ENCODE results near the gene DUSP1. TPM values are rescaled to one million over a fixed set of nuclear protein-coding genes. Genes with fewer than 3 reads are reported as not detected.

DUSP1 gene
- total RNA-seq, 1 donor from 2014 or later: 294 TPM

- DNase-seq (ENCODE audit: low read depth): peak; percentile 61
These were observed 27.7 kb downstream of the DUSP1 start for GRCh38 chr5:172743112-172743959.

- no peak for DNase-seq (ENCODE audit: low read depth)
These were observed 29.8 kb downstream of the DUSP1 start for GRCh38 chr5:172741206-172741582.

- DNase-seq (ENCODE audit: low read depth): peak; percentile 96
These were observed 30.4 kb downstream of the DUSP1 start for GRCh38 chr5:172740428-172741205.

GRCh38 chr5:172739375-172739774 is 31.6 kb downstream of the DUSP1 start:
- DNase-seq (ENCODE audit: low read depth): no peak

- DNase-seq (ENCODE audit: low read depth): no peak
These were observed 34.4 kb downstream of the DUSP1 start for GRCh38 chr5:172736508-172737135.

- DNase-seq (ENCODE audit: low read depth): no peak
These were observed 35.7 kb downstream of the DUSP1 start for GRCh38 chr5:172735141-172735831.

- DNase-seq (ENCODE audit: low read depth): no peak
These were observed 37.0 kb downstream of the DUSP1 start for GRCh38 chr5:172733974-172734346.

- peak; percentile 99 for DNase-seq (ENCODE audit: low read depth)
These were observed 37.6 kb downstream of the DUSP1 start for GRCh38 chr5:172733131-172733973.

- no peak for DNase-seq (ENCODE audit: low read depth)
These were observed 38.7 kb downstream of the DUSP1 start for GRCh38 chr5:172732201-172732865.

GRCh38 chr5:172731680-172732074 is 39.3 kb downstream of the DUSP1 start:
- DNase-seq (ENCODE audit: low read depth): no peak

- DNase-seq (ENCODE audit: low read depth): peak; percentile 90
These were observed 39.9 kb downstream of the DUSP1 start for GRCh38 chr5:172730981-172731679.

GRCh38 chr5:172730222-172730621 is 40.8 kb downstream of the DUSP1 start:
- DNase-seq (ENCODE audit: low read depth): no peak

- no peak for DNase-seq (ENCODE audit: low read depth)
These were observed 41.4 kb downstream of the DUSP1 start for GRCh38 chr5:172729588-172729987.

GRCh38 chr5:172728481-172729241 is 42.3 kb downstream of the DUSP1 start:
- DNase-seq (ENCODE audit: low read depth): no peak

- DNase-seq (ENCODE audit: low read depth): peak; percentile 76
These were observed 43.4 kb downstream of the DUSP1 start for GRCh38 chr5:172727551-172727950.

GRCh38 chr5:172726966-172727365 is 44.0 kb downstream of the DUSP1 start:
- no peak for DNase-seq (ENCODE audit: low read depth)

- DNase-seq (ENCODE audit: low read depth): no peak
These were observed 45.2 kb downstream of the DUSP1 start for GRCh38 chr5:172725785-172726184.

- no peak for DNase-seq (ENCODE audit: low read depth)
These were observed 45.7 kb downstream of the DUSP1 start for GRCh38 chr5:172725273-172725672.

All from renal cortical epithelial cell (primary cell).